RWPE1 (cell line): ENCODE results near the gene OXER1.

Experiments
- CTCF ChIA-PET: fragments of 350-600 bp; sonication (Branson Sonifier 250); formaldehyde crosslinking; extraction: SDS; loops from one replicate; lab custom pipeline; 2021; lab: Yijun Ruan, JAX
- POLR2A ChIA-PET: fragments of 400-600 bp; formaldehyde crosslinking; extraction: SDS; loops from one replicate; lab custom pipeline; 2020; ENCODE audit warnings: antibody characterized with exemption; ENCODE audit not compliant: low non-redundant PET; lab: Yijun Ruan, JAX
- DNase-seq: peaks from one replicate; pipeline ENCODE4 v3.0.0; 2012; ENCODE audit warnings: low spot score
- H3K27ac ChIP-seq: fragments of 450-650 bp; 2 replicates; pipeline ENCODE4 v1.5.1; 2017
- TF ChIP-seq, protein P1 (sequence below): fragments of 450-650 bp; conservative IDR thresholded peaks from 2 replicates; pipeline ENCODE4 v1.5.1; 2017; ENCODE audit warnings: low read depth, mild to moderate bottlenecking

OXER1 gene

DNA sequence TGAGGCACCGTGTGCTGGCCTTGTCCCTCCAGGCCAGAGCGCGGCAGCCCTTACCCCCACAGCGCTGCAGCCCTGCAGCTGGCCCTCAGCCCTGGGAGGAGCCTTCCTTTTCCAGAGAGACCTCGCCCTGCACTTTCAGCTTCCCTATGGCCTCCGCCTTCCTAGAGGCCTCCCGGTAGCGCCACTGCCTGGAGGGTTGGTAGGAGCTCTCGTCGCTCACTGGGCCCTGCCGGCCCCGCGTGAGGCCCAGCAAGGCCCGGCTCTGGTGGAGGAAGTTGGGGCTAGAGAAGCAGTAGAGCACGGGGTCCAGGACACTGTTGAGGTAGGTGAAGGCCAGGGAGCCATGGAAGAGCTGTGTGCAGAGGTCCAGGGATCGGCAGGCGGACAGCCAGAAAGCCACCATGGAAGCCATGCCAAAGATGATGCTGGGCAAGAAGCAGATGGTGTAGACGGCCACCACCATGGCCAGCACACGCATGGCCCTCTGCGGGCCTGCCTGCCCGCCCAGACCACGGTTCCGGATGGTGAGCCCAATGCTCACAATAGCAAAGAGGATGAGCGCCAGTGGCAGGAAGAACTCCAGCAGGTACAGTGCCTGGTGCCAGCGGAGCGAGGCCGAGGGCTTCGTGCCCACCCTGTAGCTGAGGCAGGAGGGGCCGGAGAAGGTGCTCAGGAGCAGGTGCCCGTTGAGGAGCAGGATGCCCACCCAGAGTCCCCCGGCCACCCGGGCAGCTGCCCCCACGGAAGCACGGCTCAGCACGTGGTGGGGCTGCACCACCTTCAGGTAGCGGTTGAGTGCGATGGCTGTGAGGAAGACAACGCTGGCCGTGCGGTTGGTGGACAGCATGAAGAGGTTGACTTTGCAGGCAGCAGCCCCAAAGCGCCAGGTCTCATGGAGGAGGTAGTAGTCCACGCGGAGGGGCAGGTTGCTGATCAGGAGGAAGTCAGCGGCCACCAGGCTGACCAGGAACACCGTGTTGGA, 821 bp downstream of the OXER1 start:
- no peak for DNase-seq
- H3K27ac ChIP-seq = no peak overlapping the region
- ChIA-PET CTCF (interaction anchor here (0.7 kb wide), 1 partner anchor 1730 kb away, joined by 3 read pairs; no protein-coding TSS in a partner anchor), POLR2A (no interaction called here)
- TF ChIP-seq, protein P1, sequence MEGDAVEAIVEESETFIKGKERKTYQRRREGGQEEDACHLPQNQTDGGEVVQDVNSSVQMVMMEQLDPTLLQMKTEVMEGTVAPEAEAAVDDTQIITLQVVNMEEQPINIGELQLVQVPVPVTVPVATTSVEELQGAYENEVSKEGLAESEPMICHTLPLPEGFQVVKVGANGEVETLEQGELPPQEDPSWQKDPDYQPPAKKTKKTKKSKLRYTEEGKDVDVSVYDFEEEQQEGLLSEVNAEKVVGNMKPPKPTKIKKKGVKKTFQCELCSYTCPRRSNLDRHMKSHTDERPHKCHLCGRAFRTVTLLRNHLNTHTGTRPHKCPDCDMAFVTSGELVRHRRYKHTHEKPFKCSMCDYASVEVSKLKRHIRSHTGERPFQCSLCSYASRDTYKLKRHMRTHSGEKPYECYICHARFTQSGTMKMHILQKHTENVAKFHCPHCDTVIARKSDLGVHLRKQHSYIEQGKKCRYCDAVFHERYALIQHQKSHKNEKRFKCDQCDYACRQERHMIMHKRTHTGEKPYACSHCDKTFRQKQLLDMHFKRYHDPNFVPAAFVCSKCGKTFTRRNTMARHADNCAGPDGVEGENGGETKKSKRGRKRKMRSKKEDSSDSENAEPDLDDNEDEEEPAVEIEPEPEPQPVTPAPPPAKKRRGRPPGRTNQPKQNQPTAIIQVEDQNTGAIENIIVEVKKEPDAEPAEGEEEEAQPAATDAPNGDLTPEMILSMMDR = no peak

DNA sequence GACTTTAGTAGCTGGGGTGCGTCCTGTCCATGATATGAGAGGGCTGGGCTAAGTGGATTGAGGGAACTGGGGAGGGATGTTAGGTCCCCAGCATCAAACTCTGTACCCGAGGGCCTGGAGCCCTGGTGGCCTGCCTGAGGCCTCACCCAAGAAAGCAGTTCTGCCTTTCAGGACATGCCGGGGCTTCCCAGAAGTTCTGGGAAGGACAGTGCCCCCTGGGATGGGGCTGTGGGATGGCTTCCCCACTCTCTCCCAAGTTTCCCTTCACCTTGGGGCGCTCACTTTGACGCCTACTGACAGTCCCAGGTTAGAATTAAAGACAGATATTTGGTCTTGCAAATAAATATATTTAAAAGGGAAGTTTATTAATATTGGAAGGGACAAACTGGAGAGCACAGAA, 1.8 kb downstream of the OXER1 start:
- POLR2A ChIA-PET = no interaction called here
- TF ChIP-seq, protein P1 = no peak
- no peak overlapping the region for H3K27ac ChIP-seq
- CTCF ChIA-PET = interaction anchor here (0.6 kb wide), 1 partner anchor 205 kb away, joined by 6 read pairs; no protein-coding TSS in a partner anchor
- DNase-seq = no peak

DNA sequence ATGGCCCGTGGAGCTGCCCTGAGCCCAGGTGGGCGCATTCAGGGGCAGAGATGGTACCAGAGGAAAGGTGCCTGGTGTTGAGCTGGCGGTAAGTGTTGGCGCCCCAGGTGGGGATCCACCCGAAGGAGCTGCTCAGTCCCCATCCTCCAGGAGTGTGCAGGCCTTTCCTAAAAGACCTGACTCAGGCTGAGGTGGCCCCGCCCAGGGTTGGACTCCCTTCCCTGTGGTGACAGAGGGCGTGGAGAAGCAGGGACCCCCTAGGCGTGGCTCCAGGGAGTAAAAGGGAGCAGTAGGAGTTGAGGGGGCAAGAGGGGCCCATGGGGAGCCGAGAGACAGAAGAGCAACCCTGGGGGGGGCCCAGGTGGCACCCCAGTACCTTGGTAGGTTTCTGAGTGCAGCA, 2.4 kb downstream of the OXER1 start:
- CTCF ChIA-PET = no interaction called here
- H3K27ac ChIP-seq = no peak overlapping the region
- no peak for DNase-seq
- TF ChIP-seq, protein P1 = no peak
- POLR2A ChIA-PET = no interaction called here

DNA sequence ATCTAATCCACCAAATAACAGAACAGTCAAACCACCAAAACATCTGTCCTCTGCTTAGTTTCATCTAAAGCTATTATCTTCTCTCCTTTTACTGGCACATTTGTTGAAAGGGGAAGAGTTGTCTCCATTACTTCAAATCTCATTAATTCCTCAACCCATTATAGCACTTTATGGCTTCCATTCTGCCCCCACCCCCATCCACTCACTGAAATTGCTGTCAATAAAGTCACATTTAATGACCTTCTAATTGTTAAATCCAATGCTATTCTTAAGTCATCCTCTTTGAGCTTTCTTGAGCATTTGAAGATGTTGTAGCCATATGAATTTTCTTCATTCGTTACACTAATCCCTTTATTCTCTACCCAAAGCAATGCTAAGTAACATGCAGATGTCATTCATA, 5.2 kb downstream of the OXER1 start:
- no peak overlapping the region for H3K27ac ChIP-seq
- ChIA-PET CTCF (no interaction called here), POLR2A (no interaction called here)
- DNase-seq = no peak
- TF ChIP-seq, protein P1 = no peak

DNA sequence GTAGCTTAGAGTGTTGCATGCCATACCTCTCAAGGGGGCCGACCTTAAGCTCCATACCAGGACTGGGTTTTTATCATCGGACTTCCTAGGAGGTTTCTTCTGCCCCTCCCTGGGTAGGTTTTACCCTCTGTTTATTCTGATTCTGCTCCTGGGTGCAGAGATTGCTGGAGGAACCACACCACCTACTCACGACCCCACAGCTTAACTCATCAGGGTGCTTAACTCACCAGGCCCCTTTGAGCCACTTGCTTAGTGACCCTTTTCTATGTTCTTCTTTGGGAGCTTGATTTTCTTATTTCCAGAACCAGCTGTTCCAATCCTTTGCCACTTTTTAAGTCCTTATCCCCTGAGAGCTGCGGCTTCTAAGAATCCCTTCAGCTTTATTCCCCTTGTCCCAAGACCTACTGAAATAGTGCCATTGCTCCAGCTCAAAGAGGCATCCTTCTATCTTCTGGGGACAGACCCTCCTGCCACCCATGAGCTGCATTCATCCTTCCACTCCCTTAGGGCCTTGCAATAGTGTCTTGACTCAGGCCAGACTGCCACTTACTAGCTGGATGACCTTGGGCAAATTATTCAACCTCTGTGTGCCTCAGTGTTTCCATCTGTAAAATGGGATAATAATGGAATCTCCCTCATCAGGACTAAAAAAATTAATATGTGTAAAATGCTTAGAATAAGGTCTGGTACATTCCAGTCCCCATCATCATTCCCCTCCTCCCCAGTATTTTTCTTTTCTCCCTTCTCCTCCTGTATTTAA, 5.8 kb downstream of the OXER1 start:
- no peak for DNase-seq
- ChIA-PET POLR2A (no interaction called here), CTCF (interaction anchor here (0.7 kb wide), 1 partner anchor 1024 kb away, joined by 5 read pairs; no protein-coding TSS in a partner anchor)
- TF ChIP-seq, protein P1 = no peak
- no peak overlapping the region for H3K27ac ChIP-seq

DNA sequence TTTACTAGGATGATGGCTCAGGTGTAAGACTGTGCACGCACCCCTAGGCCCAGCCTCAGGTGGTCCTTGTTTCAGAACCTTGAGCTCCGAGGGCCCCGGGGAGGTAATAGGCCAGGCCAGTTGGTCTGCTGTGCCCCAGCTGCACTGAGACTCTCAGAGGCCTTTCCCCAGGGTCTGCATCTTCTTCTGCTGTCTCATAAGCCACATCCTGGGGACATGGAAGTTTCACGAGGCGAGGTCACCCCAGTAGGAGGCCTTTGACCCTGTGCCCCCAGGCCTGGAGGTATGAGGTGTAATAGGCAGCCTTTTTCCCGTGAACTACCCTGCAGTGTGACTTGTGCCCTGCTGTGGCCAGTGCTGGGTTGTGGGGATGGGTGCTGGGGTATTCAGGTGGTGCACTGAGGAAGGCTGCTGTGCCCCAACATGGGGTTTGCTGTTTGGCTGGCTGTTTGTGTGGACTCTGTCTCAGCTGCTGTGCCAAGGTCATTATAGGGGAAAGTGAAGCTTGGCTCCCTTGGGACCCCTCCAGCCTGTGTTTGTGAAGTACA, 6.9 kb downstream of the OXER1 start:
- DNase-seq = no peak
- ChIA-PET CTCF (interaction anchor here (0.7 kb wide), 1 partner anchor 1025 kb away, joined by 5 read pairs; no protein-coding TSS in a partner anchor), POLR2A (no interaction called here)
- TF ChIP-seq, protein P1 = no peak
- no peak overlapping the region for H3K27ac ChIP-seq
